GM12873 (cell line): ENCODE measurements around the gene TSPAN31.

Experiments
- TF ChIP-seq, protein P1 (sequence below): IDR thresholded peaks from 2 replicates; pipeline ENCODE4 v1.5.1; 2012; ENCODE audit warnings: low read depth, mild to moderate bottlenecking, moderate library complexity, low read length, control low read depth; ENCODE audit not compliant: insufficient read depth; ENCODE audit errors: missing control alignments

The TSPAN31 gene

DNA sequence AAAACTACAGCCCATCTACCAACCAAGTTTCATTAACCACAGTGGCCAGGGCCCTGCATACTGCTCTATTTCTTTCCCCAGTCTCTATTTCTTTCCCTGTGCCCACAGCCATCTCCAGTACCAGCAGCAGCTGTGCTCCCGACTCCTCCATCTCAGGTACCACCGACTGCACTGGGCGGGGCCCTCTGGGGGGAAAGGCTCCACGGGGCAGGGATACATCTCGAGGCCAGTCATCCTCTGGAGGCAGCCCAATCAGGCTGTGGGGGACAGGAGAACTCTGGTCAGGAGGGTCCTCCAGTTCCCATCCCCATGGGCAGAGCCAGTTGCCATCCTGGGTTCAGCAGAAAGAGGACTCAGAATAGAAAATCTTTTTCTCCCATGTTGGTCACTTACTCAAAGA lies 4.2 kb downstream of the TSPAN31 start:
- TF ChIP-seq, protein P1, sequence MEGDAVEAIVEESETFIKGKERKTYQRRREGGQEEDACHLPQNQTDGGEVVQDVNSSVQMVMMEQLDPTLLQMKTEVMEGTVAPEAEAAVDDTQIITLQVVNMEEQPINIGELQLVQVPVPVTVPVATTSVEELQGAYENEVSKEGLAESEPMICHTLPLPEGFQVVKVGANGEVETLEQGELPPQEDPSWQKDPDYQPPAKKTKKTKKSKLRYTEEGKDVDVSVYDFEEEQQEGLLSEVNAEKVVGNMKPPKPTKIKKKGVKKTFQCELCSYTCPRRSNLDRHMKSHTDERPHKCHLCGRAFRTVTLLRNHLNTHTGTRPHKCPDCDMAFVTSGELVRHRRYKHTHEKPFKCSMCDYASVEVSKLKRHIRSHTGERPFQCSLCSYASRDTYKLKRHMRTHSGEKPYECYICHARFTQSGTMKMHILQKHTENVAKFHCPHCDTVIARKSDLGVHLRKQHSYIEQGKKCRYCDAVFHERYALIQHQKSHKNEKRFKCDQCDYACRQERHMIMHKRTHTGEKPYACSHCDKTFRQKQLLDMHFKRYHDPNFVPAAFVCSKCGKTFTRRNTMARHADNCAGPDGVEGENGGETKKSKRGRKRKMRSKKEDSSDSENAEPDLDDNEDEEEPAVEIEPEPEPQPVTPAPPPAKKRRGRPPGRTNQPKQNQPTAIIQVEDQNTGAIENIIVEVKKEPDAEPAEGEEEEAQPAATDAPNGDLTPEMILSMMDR, result no peak

DNA sequence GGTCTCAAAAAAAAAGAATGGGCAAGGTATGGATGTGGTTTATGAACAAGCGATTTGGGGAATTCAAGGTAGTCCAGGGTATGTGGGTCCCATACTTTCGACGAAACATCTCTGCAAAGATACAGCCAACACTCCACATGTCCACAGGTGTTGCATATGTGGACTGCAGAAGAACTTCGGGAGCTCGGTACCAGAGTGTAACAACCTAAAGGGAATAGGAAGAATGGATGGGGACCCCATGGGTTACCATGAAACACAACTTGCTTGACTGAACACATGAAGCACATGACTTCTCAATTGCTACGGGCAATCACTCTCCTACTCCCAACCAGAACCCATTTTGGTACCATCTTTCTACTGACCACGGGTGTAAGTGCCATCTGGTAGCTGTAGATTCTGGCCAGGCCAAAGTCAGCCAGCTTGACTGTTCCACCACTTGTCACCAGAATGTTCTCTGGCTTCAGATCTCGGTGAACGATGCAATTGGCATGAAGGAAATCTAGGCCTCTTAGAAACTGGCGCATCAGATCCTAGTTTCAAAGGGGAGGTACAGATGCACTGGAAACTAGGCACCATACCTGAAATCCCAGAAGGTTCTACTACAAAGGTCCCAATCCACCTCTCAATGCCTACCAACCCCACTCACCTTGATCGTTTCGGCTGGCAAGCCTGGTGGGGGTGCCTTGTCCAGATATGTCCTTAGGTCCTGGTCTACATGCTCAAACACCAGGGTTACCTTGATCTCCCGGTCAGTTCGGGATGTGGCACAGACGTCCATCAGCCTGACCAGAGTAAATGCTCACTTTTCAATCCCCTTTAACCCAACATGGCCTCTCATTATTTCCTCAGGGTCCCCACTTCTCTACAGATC lies 6.0 kb downstream of the TSPAN31 start:
- TF ChIP-seq, protein P1, result no peak

DNA sequence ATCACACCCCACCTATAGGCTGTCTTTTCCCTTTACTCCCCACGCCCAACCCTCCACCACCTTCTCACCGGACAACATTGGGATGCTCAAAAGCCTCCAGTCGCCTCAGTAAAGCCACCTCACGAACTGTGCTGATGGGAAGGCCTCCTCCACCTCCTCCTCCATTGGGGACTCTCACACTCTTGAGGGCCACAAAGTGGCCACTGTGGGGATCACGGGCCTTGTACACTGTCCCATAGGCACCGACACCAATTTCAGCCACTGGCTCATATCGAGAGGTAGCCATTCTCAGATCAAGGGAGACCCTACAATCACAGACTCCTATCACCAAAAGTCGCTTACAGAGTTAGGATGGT lies 6.6 kb downstream of the TSPAN31 start:
- TF ChIP-seq, protein P1, result no peak

DNA sequence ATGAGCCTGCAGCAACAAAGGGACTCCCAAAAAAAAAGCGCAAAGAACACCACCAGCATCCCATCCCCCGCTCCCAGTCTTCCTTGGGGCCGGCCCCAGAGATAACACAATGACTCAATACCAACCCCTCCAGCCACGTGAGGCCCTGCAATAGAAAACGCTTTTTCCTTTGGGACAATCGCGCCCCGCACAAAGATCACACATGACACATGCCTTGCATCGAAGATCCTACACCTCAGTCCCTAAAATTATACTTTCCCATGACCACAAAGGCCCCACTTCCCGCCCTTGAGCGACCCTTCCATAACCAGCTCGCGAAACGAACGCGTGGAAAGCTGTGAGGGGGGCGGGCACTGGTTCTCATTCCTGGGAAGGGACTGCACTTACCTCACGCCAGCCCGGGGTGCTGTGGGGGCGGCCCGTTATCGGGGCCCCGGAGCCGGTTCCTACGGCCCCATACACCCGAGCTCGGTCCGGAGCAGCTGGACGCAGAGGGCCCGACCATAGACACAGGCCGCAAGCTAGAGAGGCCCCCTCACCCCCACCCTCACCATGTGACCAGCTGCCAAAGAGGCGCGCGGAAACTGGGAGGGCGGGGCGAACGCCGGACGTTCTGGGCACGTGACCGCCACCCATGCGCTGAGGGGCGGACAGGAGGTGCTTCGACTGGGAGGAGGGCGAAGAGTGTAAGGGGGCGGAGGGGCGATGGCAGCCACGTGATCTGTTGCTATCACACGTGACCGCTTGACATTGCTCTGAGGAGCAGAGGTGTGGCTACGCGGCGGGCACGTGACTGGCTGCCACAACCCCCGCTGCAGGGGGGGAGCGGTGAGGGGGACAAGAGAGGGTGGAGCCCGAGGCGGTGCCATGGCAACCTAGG lies 7.2 kb downstream of the TSPAN31 start, which contains the start of gene CDK4:
TSS of gene CDK4 (minus strand) at position 523 of the 880 bp plus-strand sequence. CDS start 593 bp downstream, outside the sequence.
- TF ChIP-seq, protein P1, result no peak

DNA sequence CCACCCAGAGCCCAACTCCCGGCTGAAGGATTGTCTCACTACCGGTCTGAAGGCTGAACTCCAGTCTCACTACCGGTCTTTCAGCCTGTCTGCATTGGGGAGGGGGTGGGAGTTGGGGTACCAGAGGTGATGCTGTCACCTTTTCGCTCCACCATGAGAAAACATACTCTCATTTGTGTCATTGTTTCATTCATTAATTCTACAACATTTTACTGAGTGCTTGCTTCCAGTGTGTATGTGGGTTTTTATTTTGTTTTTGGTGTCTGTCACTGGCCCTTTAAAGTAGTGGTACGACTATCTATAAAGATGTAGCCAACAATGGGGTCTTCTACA lies 7.8 kb downstream of the TSPAN31 start:
- TF ChIP-seq, protein P1, result no peak

DNA sequence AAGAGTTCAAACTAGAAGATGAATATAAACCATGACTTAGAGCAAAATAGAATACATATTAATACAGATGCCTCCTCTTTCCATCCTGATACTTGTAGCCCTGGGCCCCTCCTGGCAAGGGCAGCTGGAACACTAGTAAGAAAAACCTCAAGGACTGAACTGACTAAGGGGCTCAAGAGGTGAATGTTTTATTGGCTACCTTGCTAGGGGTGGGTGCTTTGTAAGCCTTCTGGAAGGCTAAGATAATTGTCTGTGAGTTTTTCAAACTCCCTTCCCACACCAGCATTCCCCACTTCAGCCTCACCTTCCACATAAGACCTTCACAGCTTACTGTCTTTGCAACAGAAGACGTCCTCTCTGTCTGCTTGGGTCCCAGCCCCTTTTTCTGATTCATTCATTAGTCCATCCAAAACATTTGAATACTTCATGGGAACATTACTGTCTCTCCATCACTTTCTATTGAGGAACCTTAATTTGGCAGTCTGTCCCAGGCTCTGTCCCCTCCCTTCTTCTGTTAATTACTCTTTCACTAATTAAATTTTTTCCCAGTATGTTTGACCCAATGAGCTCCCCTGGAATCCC lies 9.0 kb downstream of the TSPAN31 start:
- TF ChIP-seq, protein P1, result no peak
